K562 (cell line): ENCODE data around the gene PRPSAP1.

Experiments used
- CBX5 ChIP-seq: IDR thresholded peaks from 2 replicates; pipeline ENCODE4 v1.6.1; 2014; ENCODE audit warnings: low read depth, borderline replicate concordance
- CTCF ChIP-seq, 3 experiments: IDR thresholded peaks in 2 of 3; conservative IDR thresholded peaks in 1 of 3; 2 replicates each; pipeline ENCODE4 v1.5.1; 2011 to 2012; ENCODE audit warnings: low read length in 3 of 3, mild to moderate bottlenecking in 3 of 3, control low read depth in 2 of 3, improper control_type of control experiment in 1 of 3, inconsistent platforms in 1 of 3, low read depth in 1 of 3, mixed read lengths in 1 of 3, moderate library complexity in 1 of 3; ENCODE audit not compliant: insufficient read depth in 2 of 3
- ELK3 ChIP-seq: fragments of 450-650 bp; formaldehyde crosslinking; IDR thresholded peaks from 2 replicates; pipeline ENCODE4 v1.4.0; 2020; ENCODE audit warnings: mild to moderate bottlenecking
- EZH2 ChIP-seq: IDR thresholded peaks from 2 replicates; pipeline ENCODE4 v1.6.1; 2012; ENCODE audit warnings: low read depth, mild to moderate bottlenecking, inconsistent platforms, low read length, borderline replicate concordance
- FIP1L1 ChIP-seq: fragments of 200-400 bp; formaldehyde crosslinking; IDR thresholded peaks from 2 replicates; pipeline ENCODE4 v1.6.1; 2018; ENCODE audit warnings: mild to moderate bottlenecking, low read depth, low read length; ENCODE audit not compliant: poor library complexity, severe bottlenecking
- HDAC6 ChIP-seq: IDR thresholded peaks from 2 replicates; pipeline ENCODE4 v1.6.1; 2012; ENCODE audit warnings: low read depth, mild to moderate bottlenecking, control low read depth, inconsistent platforms, low read length, moderate library complexity
- KLF16 ChIP-seq: IDR thresholded peaks from 2 replicates; pipeline ENCODE4 v1.6.1; 2016; ENCODE audit warnings: antibody characterized with exemption
- MAFF ChIP-seq: IDR thresholded peaks from 2 replicates; pipeline ENCODE4 v1.6.1; 2012; ENCODE audit warnings: low read length, improper control_type of control experiment
- NELFE ChIP-seq: IDR thresholded peaks from 2 replicates; pipeline ENCODE4 v1.6.1; 2011; ENCODE audit warnings: mild to moderate bottlenecking; ENCODE audit not compliant: insufficient read depth, insufficient read length
- SP1 ChIP-seq: sonication (generic); formaldehyde crosslinking; IDR thresholded peaks from 2 replicates; pipeline ENCODE4 v1.8.1; 2022; ENCODE audit warnings: mild to moderate bottlenecking, missing genetic modification reagents
- SP2 ChIP-seq: IDR thresholded peaks from 2 replicates; pipeline ENCODE4 v1.6.1; 2011; ENCODE audit warnings: mild to moderate bottlenecking, low read depth, low read length, moderate library complexity; ENCODE audit not compliant: poor library complexity, severe bottlenecking; ENCODE audit errors: extremely low read depth
- TAF1 ChIP-seq: IDR thresholded peaks from 2 replicates; pipeline ENCODE4 v1.6.1; 2011; ENCODE audit warnings: mild to moderate bottlenecking, low read length, moderate library complexity; ENCODE audit not compliant: insufficient read depth, control insufficient read depth, severe bottlenecking; ENCODE audit errors: extremely low read depth
- USF1 ChIP-seq: sonication (generic); formaldehyde crosslinking; IDR thresholded peaks from 2 replicates; pipeline ENCODE4 v1.9.0; 2022; ENCODE audit warnings: mild to moderate bottlenecking, missing genetic modification reagents

- no peak for TF ChIP-seq USF1 (CRISPR knock-in tag)
- no peak for TF ChIP-seq EZH2
- TF ChIP-seq ELK3 (CRISPR knock-in tag) = no peak
- TF ChIP-seq CTCF (IDR thresholded peaks at IDR 0.05 in 2 of 3, conservative IDR thresholded peaks at IDR 0.05 in 1 of 3; ENCODE audit: insufficient read depth in 2 of 3, low read depth in 1 of 3, low read length in 3 of 3) = no peak
- no peak for TF ChIP-seq SP1 (CRISPR knock-in tag)
- TF ChIP-seq TAF1 = no peak
- no peak for TF ChIP-seq SP2
- TF ChIP-seq HDAC6 = no peak
- TF ChIP-seq CBX5 = no peak
- TF ChIP-seq MAFF = no peak
- TF ChIP-seq NELFE = no peak
- no peak for TF ChIP-seq FIP1L1
- TF ChIP-seq KLF16 = no peak
Observed at GRCh38 chr17:76367642-76368041, 13.9 kb upstream of the PRPSAP1 start.
